ENCODE measurements around the gene PCDHGB3. TPM values are rescaled to one million over a fixed set of nuclear protein-coding genes. Genes with fewer than 3 reads are reported as not detected.
A peak's percentile ranks its signal among the peaks of the same experiment; 100 is the strongest.
"Not testable (repeated sequence)": the region's sequence is repeated elsewhere in the genome, so short reads cannot be mapped to it uniquely, and the experiment has no call there.

Gene PCDHGB3
- total and polyA plus RNA-seq, 3 donors from 2014 or later: 0.74 to 17.1 (median 11.3) TPM

GRCh38 chr5:141382469-141383294 lies 12.6 kb downstream of the PCDHGB3 start, which contains the start of gene PCDHGA7:
Gene PCDHGA7, plus strand, starts transcription at chr5:141382742. Its CDS starts 158 bp downstream, at chr5:141382900.
- Histone ChIP-seq H3K27me3 (no peaks in the 10 kb centered on the region), H3K4me1 (no peaks in the 10 kb centered on the region), H3K27ac (no peak within 1 kb of the TSS), H3K36me3 (ENCODE audit: low read depth, missing control alignments) (no peaks in the 10 kb centered on the region), H3K9me3 (no peaks in the 10 kb centered on the region), H3K4me3 (peak within 1 kb of the TSS; percentile 16 to 48)
- no peak for DNase-seq
- TF ChIP-seq POLR2A (IDR thresholded peaks at IDR 0.05): no peak
- TF ChIP-seq, protein P1, sequence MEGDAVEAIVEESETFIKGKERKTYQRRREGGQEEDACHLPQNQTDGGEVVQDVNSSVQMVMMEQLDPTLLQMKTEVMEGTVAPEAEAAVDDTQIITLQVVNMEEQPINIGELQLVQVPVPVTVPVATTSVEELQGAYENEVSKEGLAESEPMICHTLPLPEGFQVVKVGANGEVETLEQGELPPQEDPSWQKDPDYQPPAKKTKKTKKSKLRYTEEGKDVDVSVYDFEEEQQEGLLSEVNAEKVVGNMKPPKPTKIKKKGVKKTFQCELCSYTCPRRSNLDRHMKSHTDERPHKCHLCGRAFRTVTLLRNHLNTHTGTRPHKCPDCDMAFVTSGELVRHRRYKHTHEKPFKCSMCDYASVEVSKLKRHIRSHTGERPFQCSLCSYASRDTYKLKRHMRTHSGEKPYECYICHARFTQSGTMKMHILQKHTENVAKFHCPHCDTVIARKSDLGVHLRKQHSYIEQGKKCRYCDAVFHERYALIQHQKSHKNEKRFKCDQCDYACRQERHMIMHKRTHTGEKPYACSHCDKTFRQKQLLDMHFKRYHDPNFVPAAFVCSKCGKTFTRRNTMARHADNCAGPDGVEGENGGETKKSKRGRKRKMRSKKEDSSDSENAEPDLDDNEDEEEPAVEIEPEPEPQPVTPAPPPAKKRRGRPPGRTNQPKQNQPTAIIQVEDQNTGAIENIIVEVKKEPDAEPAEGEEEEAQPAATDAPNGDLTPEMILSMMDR (IDR thresholded peaks at IDR 0.05): peak in 1 of 3 experiments; percentile 19
- intact Hi-C loops (cut with DNase I; ENCODE audit: low total_unique reads): no loop called here
- WGBS, 2 donors: 9% methylated on average over 22 to 37 of the region's 37 CpGs

- WGBS, 2 donors: 24 to 32% methylated on average over 20 to 21 of the region's 21 CpGs
- intact Hi-C loops (cut with DNase I; ENCODE audit: low total_unique reads): no loop called here
- no peak overlapping the region for H3K27ac ChIP-seq
- no peak for DNase-seq
- H3K36me3 ChIP-seq (ENCODE audit: low read depth, missing control alignments): no peaks in the 10 kb centered on the region
- H3K4me3 ChIP-seq: peak overlapping the region in 1 of 2 donors; percentile 48
- H3K27me3 ChIP-seq: no peaks in the 10 kb centered on the region
- TF ChIP-seq, protein P1 (IDR thresholded peaks at IDR 0.05): no peak
- no peak for TF ChIP-seq POLR2A (IDR thresholded peaks at IDR 0.05)
- H3K4me1 ChIP-seq: no peaks in the 10 kb centered on the region
- no peaks in the 10 kb centered on the region for H3K9me3 ChIP-seq
These were observed 13.3 kb downstream of the PCDHGB3 start for GRCh38 chr5:141383345-141383744.

DNA sequence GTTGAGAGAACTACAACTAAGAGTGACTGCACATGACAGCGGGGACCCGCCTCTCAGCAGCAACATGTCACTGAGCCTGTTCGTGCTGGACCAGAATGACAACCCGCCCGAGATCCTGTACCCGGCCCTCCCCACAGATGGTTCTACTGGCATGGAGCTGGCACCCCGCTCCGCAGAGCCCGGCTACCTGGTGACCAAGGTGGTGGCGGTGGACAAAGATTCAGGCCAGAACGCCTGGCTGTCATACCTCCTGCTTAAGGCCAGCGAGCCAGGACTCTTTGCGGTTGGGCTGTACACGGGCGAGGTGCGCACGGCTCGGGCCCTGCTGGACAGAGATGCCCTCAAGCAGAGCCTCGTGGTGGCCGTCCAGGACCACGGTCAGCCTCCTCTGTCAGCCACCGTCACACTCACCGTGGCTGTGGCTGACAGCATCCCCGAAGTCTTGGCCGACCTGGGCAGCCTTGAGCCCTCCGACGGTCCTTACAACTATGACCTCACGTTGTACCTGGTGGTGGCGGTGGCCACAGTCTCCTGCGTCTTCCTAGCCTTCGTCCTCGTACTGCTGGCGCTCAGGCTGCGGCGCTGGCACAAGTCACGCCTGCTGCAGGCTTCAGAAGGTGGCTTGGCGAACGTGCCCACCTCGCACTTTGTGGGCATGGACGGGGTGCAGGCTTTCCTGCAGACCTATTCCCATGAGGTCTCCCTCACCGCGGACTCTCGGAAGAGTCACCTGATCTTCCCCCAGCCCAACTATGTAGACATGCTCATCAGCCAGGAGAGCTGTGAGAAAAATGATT lies 14.6 kb downstream of the PCDHGB3 start:
- no peak for DNase-seq

GRCh38 chr5:141387557-141388311 lies 17.7 kb downstream of the PCDHGB3 start, which contains the start of gene PCDHGB4:
Gene PCDHGB4, plus strand, starts transcription at chr5:141387698. Its CDS starts 187 bp downstream, at chr5:141387885.
- H3K27me3 ChIP-seq, H3K9me3 ChIP-seq: not testable (repeated sequence)
- DNase-seq: peak; percentile 63

More for the DNA sequence above, 14.6 kb downstream of the PCDHGB3 start:
- intact Hi-C loops (cut with DNase I; ENCODE audit: low total_unique reads): no loop called here
- H3K27me3 ChIP-seq: no peaks in the 10 kb centered on the region
- H3K9me3 ChIP-seq: no peaks in the 10 kb centered on the region
- H3K27ac ChIP-seq: no peak overlapping the region
- TF ChIP-seq, protein P1 (IDR thresholded peaks at IDR 0.05): no peak
- no peak for TF ChIP-seq POLR2A (IDR thresholded peaks at IDR 0.05)
- H3K4me1 ChIP-seq: no peaks in the 10 kb centered on the region
- no peak overlapping the region for H3K4me3 ChIP-seq
- WGBS, 2 donors: 32 to 38% methylated on average over 15 to 40 of the region's 43 CpGs
- H3K36me3 ChIP-seq (ENCODE audit: low read depth, missing control alignments): no peaks in the 10 kb centered on the region

More at GRCh38 chr5:141387557-141388311, 17.7 kb downstream of the PCDHGB3 start, which contains the start of gene PCDHGB4:
- intact Hi-C loops (cut with DNase I; ENCODE audit: low total_unique reads); H3K4me1 ChIP-seq; H3K36me3 ChIP-seq (ENCODE audit: low read depth, missing control alignments); H3K27ac ChIP-seq: not testable (repeated sequence)
- TF ChIP-seq, protein P1 (IDR thresholded peaks at IDR 0.05): peak in 2 of 3 experiments; percentile 53 to 59
- 9 to 16% methylated on average over 18 to 19 of the region's 40 CpGs for WGBS, 2 donors
- peak within 1 kb of the TSS in 1 of 2 donors; percentile 11 for H3K4me3 ChIP-seq
